Neural cell (in vitro differentiated cells): ENCODE data around the gene MED26.

Experiments
- EP300 ChIP-seq: fragments of 450-650 bp; conservative IDR thresholded peaks from 2 replicates; pipeline ENCODE4 v1.6.1; 2014; ENCODE audit warnings: antibody characterized with exemption, mild to moderate bottlenecking, moderate library complexity; ENCODE audit not compliant: poor library complexity, severe bottlenecking
- EZH2 ChIP-seq: fragments of 200-600, 300-800 bp; shearing (Covaris generic), sonication (generic); IDR thresholded peaks from 2 replicates; pipeline ENCODE4 v1.6.1; 2014; ENCODE audit warnings: antibody characterized with exemption, low read length, borderline replicate concordance, mild to moderate bottlenecking; ENCODE audit not compliant: insufficient read depth, poor library complexity, severe bottlenecking
- POLR2AphosphoS5 ChIP-seq: IDR thresholded peaks from 2 replicates; pipeline ENCODE4 v1.6.1; 2012
- RAD21 ChIP-seq: fragments of 450-650 bp; conservative IDR thresholded peaks from 2 replicates; pipeline ENCODE4 v1.6.1; 2014; ENCODE audit warnings: antibody characterized with exemption, mild to moderate bottlenecking, moderate library complexity
- TAF1 ChIP-seq: IDR thresholded peaks from 2 replicates; pipeline ENCODE4 v1.6.1; 2012; ENCODE audit warnings: low read depth
- TF ChIP-seq, protein P1 (sequence below): fragments of 450-650 bp; IDR thresholded peaks from 2 replicates; pipeline ENCODE4 v1.5.1; 2014; ENCODE audit warnings: antibody characterized with exemption, mild to moderate bottlenecking, moderate library complexity; ENCODE audit not compliant: poor library complexity, severe bottlenecking
- TF ChIP-seq, protein P2 (sequence below): IDR thresholded peaks from 2 replicates; pipeline ENCODE4 v1.6.1; 2012; ENCODE audit warnings: borderline replicate concordance

DNA sequence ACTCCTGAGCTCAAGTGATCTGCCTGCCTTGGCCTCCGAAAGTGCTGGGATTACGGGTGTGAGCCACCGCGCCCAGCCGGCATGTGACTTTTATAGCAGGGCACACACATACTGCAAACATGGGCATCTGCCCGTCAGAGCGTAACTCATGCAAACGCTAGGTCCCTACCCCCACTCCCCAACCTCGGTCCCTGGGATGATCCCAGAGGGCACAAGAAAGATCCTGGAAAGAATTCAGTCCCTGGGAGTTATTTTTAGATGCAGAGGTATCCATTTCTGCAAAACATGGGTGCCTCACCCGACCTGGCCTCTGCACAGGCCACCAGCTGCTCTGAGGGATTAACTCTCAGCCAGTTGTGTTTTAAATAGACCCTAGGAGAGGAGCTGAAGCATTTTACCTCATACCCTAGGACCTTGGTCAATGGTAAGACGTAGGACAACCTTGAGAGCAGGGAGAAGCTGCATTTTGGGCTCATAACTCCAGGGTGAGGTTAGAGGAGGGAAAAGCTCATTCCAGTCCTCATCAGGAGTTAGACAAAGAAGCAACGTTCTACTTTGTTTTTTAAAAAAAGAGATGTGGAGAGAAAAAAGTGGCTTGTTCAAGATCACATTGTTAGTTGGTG is 43.8 kb upstream of the MED26 start:
- TF ChIP-seq TAF1, result no peak
- TF ChIP-seq, protein P1, sequence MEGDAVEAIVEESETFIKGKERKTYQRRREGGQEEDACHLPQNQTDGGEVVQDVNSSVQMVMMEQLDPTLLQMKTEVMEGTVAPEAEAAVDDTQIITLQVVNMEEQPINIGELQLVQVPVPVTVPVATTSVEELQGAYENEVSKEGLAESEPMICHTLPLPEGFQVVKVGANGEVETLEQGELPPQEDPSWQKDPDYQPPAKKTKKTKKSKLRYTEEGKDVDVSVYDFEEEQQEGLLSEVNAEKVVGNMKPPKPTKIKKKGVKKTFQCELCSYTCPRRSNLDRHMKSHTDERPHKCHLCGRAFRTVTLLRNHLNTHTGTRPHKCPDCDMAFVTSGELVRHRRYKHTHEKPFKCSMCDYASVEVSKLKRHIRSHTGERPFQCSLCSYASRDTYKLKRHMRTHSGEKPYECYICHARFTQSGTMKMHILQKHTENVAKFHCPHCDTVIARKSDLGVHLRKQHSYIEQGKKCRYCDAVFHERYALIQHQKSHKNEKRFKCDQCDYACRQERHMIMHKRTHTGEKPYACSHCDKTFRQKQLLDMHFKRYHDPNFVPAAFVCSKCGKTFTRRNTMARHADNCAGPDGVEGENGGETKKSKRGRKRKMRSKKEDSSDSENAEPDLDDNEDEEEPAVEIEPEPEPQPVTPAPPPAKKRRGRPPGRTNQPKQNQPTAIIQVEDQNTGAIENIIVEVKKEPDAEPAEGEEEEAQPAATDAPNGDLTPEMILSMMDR, result no peak
- TF ChIP-seq POLR2AphosphoS5, result no peak
- no peak for TF ChIP-seq RAD21
- TF ChIP-seq EP300, result no peak
- TF ChIP-seq, protein P2, sequence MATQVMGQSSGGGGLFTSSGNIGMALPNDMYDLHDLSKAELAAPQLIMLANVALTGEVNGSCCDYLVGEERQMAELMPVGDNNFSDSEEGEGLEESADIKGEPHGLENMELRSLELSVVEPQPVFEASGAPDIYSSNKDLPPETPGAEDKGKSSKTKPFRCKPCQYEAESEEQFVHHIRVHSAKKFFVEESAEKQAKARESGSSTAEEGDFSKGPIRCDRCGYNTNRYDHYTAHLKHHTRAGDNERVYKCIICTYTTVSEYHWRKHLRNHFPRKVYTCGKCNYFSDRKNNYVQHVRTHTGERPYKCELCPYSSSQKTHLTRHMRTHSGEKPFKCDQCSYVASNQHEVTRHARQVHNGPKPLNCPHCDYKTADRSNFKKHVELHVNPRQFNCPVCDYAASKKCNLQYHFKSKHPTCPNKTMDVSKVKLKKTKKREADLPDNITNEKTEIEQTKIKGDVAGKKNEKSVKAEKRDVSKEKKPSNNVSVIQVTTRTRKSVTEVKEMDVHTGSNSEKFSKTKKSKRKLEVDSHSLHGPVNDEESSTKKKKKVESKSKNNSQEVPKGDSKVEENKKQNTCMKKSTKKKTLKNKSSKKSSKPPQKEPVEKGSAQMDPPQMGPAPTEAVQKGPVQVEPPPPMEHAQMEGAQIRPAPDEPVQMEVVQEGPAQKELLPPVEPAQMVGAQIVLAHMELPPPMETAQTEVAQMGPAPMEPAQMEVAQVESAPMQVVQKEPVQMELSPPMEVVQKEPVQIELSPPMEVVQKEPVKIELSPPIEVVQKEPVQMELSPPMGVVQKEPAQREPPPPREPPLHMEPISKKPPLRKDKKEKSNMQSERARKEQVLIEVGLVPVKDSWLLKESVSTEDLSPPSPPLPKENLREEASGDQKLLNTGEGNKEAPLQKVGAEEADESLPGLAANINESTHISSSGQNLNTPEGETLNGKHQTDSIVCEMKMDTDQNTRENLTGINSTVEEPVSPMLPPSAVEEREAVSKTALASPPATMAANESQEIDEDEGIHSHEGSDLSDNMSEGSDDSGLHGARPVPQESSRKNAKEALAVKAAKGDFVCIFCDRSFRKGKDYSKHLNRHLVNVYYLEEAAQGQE, result no peak
- TF ChIP-seq EZH2, result no peak
